Measurements from ENCODE around the gene FAM193A.

DNA sequence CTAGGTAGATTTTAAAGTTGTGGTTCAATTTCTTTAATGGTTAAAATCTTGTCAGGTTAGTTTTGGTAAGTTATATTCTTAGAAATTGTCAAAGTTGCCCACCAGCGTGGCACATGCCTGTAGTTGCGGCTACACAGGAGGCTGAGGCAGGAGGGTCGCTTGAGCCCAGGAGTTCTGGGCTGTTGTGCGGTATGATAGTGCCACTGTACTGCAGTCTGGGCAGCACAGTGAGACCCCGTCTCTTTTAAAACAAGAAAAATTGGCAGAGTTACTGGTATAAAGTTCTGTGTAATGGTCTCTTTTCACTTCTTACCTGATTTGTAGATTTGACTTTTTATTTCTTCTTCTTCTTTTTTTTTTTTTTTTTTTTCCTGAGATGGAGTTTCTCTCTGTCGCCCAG, 64.4 kb downstream of the FAM193A start:
- TF ChIP-seq, protein P1, sequence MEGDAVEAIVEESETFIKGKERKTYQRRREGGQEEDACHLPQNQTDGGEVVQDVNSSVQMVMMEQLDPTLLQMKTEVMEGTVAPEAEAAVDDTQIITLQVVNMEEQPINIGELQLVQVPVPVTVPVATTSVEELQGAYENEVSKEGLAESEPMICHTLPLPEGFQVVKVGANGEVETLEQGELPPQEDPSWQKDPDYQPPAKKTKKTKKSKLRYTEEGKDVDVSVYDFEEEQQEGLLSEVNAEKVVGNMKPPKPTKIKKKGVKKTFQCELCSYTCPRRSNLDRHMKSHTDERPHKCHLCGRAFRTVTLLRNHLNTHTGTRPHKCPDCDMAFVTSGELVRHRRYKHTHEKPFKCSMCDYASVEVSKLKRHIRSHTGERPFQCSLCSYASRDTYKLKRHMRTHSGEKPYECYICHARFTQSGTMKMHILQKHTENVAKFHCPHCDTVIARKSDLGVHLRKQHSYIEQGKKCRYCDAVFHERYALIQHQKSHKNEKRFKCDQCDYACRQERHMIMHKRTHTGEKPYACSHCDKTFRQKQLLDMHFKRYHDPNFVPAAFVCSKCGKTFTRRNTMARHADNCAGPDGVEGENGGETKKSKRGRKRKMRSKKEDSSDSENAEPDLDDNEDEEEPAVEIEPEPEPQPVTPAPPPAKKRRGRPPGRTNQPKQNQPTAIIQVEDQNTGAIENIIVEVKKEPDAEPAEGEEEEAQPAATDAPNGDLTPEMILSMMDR (IDR thresholded peaks at IDR 0.05; ENCODE audit: insufficient read depth, low read length, poor library complexity, severe bottlenecking): no peak
- no peak for TF ChIP-seq EZH2phosphoT487 (conservative IDR thresholded peaks at IDR 0.05; ENCODE audit: low read length)

Data from SU-DHL-6 (cell line).